K562 (cell line): Measurements from ENCODE around the gene SP6. TPM values are rescaled to one million over a fixed set of nuclear protein-coding genes. Genes with fewer than 3 reads are reported as not detected.
A peak's percentile ranks its signal among the peaks of the same experiment; 100 is the strongest.

Experiments used
- ATAC-seq: fragments of 200-7000 bp; cut with Tn5 transposase; 3 replicates; pipeline ENCODE4 v1.9.1; 2020; ENCODE audit warnings: moderate library complexity
- BruUV-seq: library from RNA; stranded (reverse); fragments of 400-500 nt; replicated peaks from 2 replicates; lab custom pipeline; 2021; lab: Mats Ljungman, UMichigan
- CTCF ChIA-PET: fragments of 300-600 bp; formaldehyde crosslinking; extraction: SDS; loops from one replicate; lab custom pipeline; 2021; ENCODE audit warnings: low intra/inter-chr PET ratio; lab: Yijun Ruan, JAX
- POLR2A ChIA-PET: fragments of 300-600, 350-650 bp; sonication (Branson Sonifier 250); formaldehyde crosslinking; extraction: SDS; loops from one replicate; lab custom pipeline; 2021; ENCODE audit warnings: antibody characterized with exemption, inconsistent platforms; lab: Yijun Ruan, JAX
- DNase-seq, 4 experiments: peaks; one replicate each; pipeline versions ENCODE4 v3.0.0 to v3.0.0-alpha.2; 2011 to 2018; ENCODE audit warnings: low spot score in 3 of 4, mixed read lengths in 3 of 4; ENCODE audit errors: extremely low read depth in 1 of 4
- FAIRE-seq: peaks from 2 replicates; lab custom pipeline; 2011; peaks lifted over from hg19 to GRCh38; lab: Jason Lieb, UNC
- H2AFZ ChIP-seq: 2 replicates; pipeline ENCODE4 v1.6.0; 2011; ENCODE audit warnings: low read depth, low read length, control low read depth, inconsistent platforms
- H3K27ac ChIP-seq: fragments of 200-600 bp; 3 replicates; pipeline ENCODE4 v1.8.0; 2011; ENCODE audit warnings: low read depth, mild to moderate bottlenecking, control low read depth, inconsistent platforms, low read length, moderate library complexity, mixed read lengths; ENCODE audit errors: extremely low read depth
- H3K27me3 ChIP-seq, 2 experiments: fragments of 300-600 bp in 1 of 2; 2 replicates in 1 of 2; 3 replicates in 1 of 2; pipeline versions ENCODE4 v1.6.0 to v1.8.0; 2011; ENCODE audit warnings: inconsistent platforms in 2 of 2, low read length in 2 of 2, mild to moderate bottlenecking in 1 of 2, mixed read lengths in 1 of 2, moderate library complexity in 1 of 2; ENCODE audit not compliant: control insufficient read depth in 2 of 2, insufficient read depth in 2 of 2
- H3K36me3 ChIP-seq: fragments of 300-600 bp; 3 replicates; pipeline ENCODE4 v1.8.0; 2011; ENCODE audit warnings: mild to moderate bottlenecking, low read length, inconsistent platforms; ENCODE audit not compliant: control insufficient read depth, insufficient read depth
- H3K4me1 ChIP-seq, 2 experiments: fragments of 200-600 bp in 1 of 2; replicated peaks in 1 of 2; 2 replicates in 1 of 2; 3 replicates in 1 of 2; pipeline versions ENCODE4 v1.5.1 to v1.8.0; 2011; ENCODE audit warnings: inconsistent platforms in 2 of 2, low read length in 2 of 2, mild to moderate bottlenecking in 1 of 2, mixed read lengths in 1 of 2, moderate library complexity in 1 of 2; ENCODE audit not compliant: control insufficient read depth in 2 of 2, insufficient read depth in 2 of 2
- H3K4me2 ChIP-seq: 2 replicates; pipeline ENCODE4 v1.6.1; 2011; ENCODE audit warnings: low read length, control low read depth, inconsistent platforms, mixed read lengths; ENCODE audit not compliant: insufficient read depth
- H3K4me3 ChIP-seq: fragments of 200-600 bp; sonication (generic), shearing (Covaris generic); 2 replicates; pipeline ENCODE4 v1.5.1; 2016; ENCODE audit warnings: control low read depth, inconsistent platforms
- H3K79me2 ChIP-seq: fragments of 200-600 bp; 3 replicates; pipeline ENCODE4 v1.8.0; 2011; ENCODE audit warnings: low read length, inconsistent platforms; ENCODE audit not compliant: control insufficient read depth, insufficient read depth
- H3K9ac ChIP-seq, 2 experiments: 2 replicates each; pipeline versions ENCODE4 v1.6.0 to v1.6.1; 2011; ENCODE audit warnings: low read depth in 2 of 2, low read length in 2 of 2, control low read depth in 1 of 2, inconsistent platforms in 1 of 2, mild to moderate bottlenecking in 1 of 2, mixed read lengths in 1 of 2; ENCODE audit not compliant: insufficient read depth in 1 of 2
- H3K9me1 ChIP-seq: one replicate; pipeline ENCODE4 v1.6.0; 2011; ENCODE audit warnings: inconsistent platforms, mild to moderate bottlenecking, low read length, moderate library complexity; ENCODE audit not compliant: control insufficient read depth, insufficient read depth
- H3K9me3 ChIP-seq: replicated peaks from 2 replicates; pipeline ENCODE4 v1.5.1; 2011; ENCODE audit warnings: low read depth, low read length, inconsistent platforms; ENCODE audit not compliant: control insufficient read depth, insufficient read depth
- H4K20me1 ChIP-seq: replicated peaks from 2 replicates; pipeline ENCODE4 v1.6.1; 2011; ENCODE audit warnings: low read length, inconsistent platforms, mixed read lengths; ENCODE audit not compliant: control insufficient read depth, insufficient read depth
- HDAC8 ChIP-seq: fragments of 450-650 bp; IDR thresholded peaks from 2 replicates; pipeline ENCODE4 v1.6.1; 2016; ENCODE audit warnings: mild to moderate bottlenecking, missing genetic modification characterization, moderate library complexity, missing compliant biosample characterization
- HNRNPK ChIP-seq: fragments of 200-400 bp; formaldehyde crosslinking; IDR thresholded peaks from one replicate; pipeline ENCODE4 v1.6.1; 2018; ENCODE audit warnings: mild to moderate bottlenecking, low read depth, low read length; ENCODE audit not compliant: poor library complexity, severe bottlenecking
- MBD2 ChIP-seq: sonication (generic); IDR thresholded peaks from 2 replicates; pipeline ENCODE4 v1.6.1; 2016; ENCODE audit warnings: low read depth, borderline replicate concordance
- MTA1 ChIP-seq: fragments of 450-650 bp; IDR thresholded peaks from 2 replicates; pipeline ENCODE4 v1.6.1; 2017; ENCODE audit warnings: borderline replicate concordance
- NFIX ChIP-seq: fragments of 250-450 bp; sonication (Bioruptor Pico); IDR thresholded peaks from 2 replicates; pipeline ENCODE4 v1.4.0; 2020; ENCODE audit warnings: low read depth, mild to moderate bottlenecking, moderate library complexity
- RCOR1 ChIP-seq, 2 experiments: IDR thresholded peaks; 2 replicates each; pipeline ENCODE4 v1.6.1; 2012; ENCODE audit warnings: low read depth in 2 of 2, low read length in 2 of 2, borderline replicate concordance in 1 of 2, improper control_type of control experiment in 1 of 2
- ZFPM2 ChIP-seq: fragments of 250-450 bp; sonication (Bioruptor Pico); IDR thresholded peaks from 2 replicates; pipeline ENCODE4 v1.5.1; 2022; ENCODE audit warnings: mild to moderate bottlenecking
- ZNF282 ChIP-seq: sonication (generic); formaldehyde crosslinking; IDR thresholded peaks from 2 replicates; pipeline ENCODE4 v1.8.1; 2023; ENCODE audit warnings: missing genetic modification reagents
- ZNF384 ChIP-seq: IDR thresholded peaks from 2 replicates; pipeline ENCODE4 v1.6.1; 2012; ENCODE audit warnings: low read depth, low read length, improper control_type of control experiment
- ZNF444 ChIP-seq: fragments of 250-450 bp; sonication (Bioruptor Pico); IDR thresholded peaks from 2 replicates; pipeline ENCODE4 v1.4.0; 2020; ENCODE audit warnings: mild to moderate bottlenecking, moderate library complexity
- WGBS: fragments of 100-300 bp; shearing (Covaris generic); methylation state at CpG from one replicate; pipeline ENCODE4 v1.1.6; 2016; ENCODE audit warnings: low coverage, mixed read lengths; ENCODE audit not compliant: insufficient coverage; ENCODE audit errors: missing lambda C conversion rate; 5-methylcytosine and 5-hydroxymethylcytosine counted together
- in situ Hi-C: fragments of 300-500 bp; cut with MboI; formaldehyde crosslinking; loops from 4 replicates; pipeline ENCODE4 v1.15.0; 2018; ENCODE audit warnings: inconsistent platforms, mixed read lengths
- intact Hi-C: fragments of 100-400 bp; cut with micrococcal nuclease; formaldehyde crosslinking; loops from 2 replicates; pipeline ENCODE4 v1.14.2; 2022
- polyA plus RNA-seq, 8 experiments: library from polyadenylated mRNA; depleted of rRNA in 4 of 8; stranded (reverse) in 5 of 8; unstranded in 3 of 8; fragments of >200 nt; fragmentation: Nextera tagmentation in 2 of 8; fragmentation: Illumina TruSeq in 1 of 8; extraction: Ambion mirVana in 2 of 8; extraction: Trizol in 1 of 8; gene quantifications; 2 replicates each; pipeline versions ENCODE4 v1.2.1 to v1.2.3, GENCODE V29; 2011 to 2014; ENCODE audit warnings: inconsistent platforms in 1 of 8, missing spikeins in 1 of 8
- total RNA-seq, 7 experiments: library from RNA; depleted of rRNA in 6 of 7; stranded (reverse); fragments of >200 nt in 6 of 7; fragmentation: Illumina TruSeq in 2 of 7; extraction: Trizol in 2 of 7; gene quantifications; 2 replicates each; pipeline versions ENCODE4 v1.2.1 to v1.2.3, GENCODE V29; 2011 to 2021; ENCODE audit warnings: low replicate concordance in 1 of 7
- TF ChIP-seq, protein P1 (sequence below), 2 experiments: fragments of 450-650 bp; IDR thresholded peaks; 2 replicates each; pipeline ENCODE4 v1.6.1; 2018; ENCODE audit warnings: mild to moderate bottlenecking in 2 of 2, low read depth in 1 of 2; ENCODE audit not compliant: partially characterized antibody in 2 of 2
- TF ChIP-seq, protein P2 (sequence below): fragments of 250-450 bp; sonication (Bioruptor Pico); IDR thresholded peaks from 2 replicates; pipeline ENCODE4 v1.5.0; 2020; ENCODE audit warnings: mild to moderate bottlenecking
- TF ChIP-seq, protein P3 (sequence below): sonication (generic); formaldehyde crosslinking; IDR thresholded peaks from 2 replicates; pipeline ENCODE4 v1.8.0; 2022; ENCODE audit warnings: missing genetic modification reagents, mild to moderate bottlenecking, borderline replicate concordance

SP6 gene
- total and polyA plus RNA-seq, 9 of the 15 experiments (the other 6 are each of a cell fraction or from before 2014, with no cell fraction given): 0.11 to 7.9 (median 2.2) TPM

DNA sequence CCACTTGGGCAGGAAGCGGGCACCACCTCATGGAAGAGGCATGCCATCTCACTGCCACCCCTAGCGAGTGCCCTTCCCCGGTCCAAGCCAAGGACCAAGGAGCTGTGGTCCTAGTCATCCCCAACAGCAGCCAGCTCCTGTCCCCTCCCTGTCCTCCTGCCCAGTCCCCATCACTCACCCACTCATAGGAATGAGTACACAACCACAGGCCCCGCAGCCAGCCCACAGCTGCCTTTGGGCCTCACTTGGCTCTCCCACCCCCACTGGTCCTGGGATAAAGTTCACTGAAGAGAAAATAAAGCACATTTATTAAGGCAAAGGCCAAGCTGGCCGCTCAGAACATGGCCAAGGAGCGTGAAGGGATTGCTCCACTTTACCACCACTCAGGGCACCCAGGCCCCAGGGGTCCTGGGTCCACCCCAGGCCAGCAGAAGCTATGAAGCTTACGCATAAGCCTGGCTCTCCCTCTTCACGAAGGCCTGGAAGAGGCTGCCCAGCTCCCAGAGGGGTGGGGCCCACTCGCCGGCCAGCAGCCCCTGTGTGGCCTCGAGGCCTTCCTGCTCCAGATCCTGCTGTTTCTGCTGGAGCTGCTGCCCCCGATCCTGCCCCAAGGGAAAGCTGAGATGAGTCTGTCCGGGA lies 13.4 kb downstream of the SP6 start:
- Histone ChIP-seq H3K4me1 (peaks cover 32 to 35% of the 10 kb centered on the region in 2 experiments), H3K4me2 (no peak overlapping the region), H3K27me3 (no peaks in the 10 kb centered on the region), H3K79me2 (peaks cover 12% of the 10 kb centered on the region), H3K4me3 (no peak overlapping the region), H3K36me3 (peaks cover 20% of the 10 kb centered on the region; the same call in 1 of the 3 replicates), H2AFZ (no peak overlapping the region), H3K9me1 (no peaks in the 10 kb centered on the region), H3K27ac (no peak overlapping the region), H3K9me3 (no peaks in the 10 kb centered on the region), H4K20me1 (no peaks in the 10 kb centered on the region), H3K9ac (peak overlapping the region in 1 of 2 experiments; percentile 67; a peak in 2 of 4 replicates)
- ChIA-PET CTCF (no interaction called here), POLR2A (interaction anchor here (0.6 to 1.7 kb wide), 6 partner anchors 8 to 211 kb away, joined by 3 to 5 read pairs (median 3); partner anchors contain the start of gene NFE2L1)
- WGBS: 82% methylated on average over 11 of the region's 13 CpGs
- ATAC-seq (no peak), DNase-seq (no peak), FAIRE-seq (no peak)
- in situ Hi-C loops: no loop called here
- BruUV-seq: no TSS peak
- intact Hi-C loops: no loop called here
- TF ChIP-seq HDAC8 (tag) (no peak), RCOR1 (IDR thresholded peaks at IDR 0.05; ENCODE audit: borderline replicate concordance in 1 of 2, low read depth in 2 of 2, low read length in 2 of 2) (no peak), HNRNPK (no peak), MBD2 (no peak), NFIX (CRISPR knock-in tag) (no peak), ZNF384 (no peak), ZFPM2 (no peak), MTA1 (no peak), ZNF444 (CRISPR knock-in tag) (no peak), ZNF282 (no peak)
- TF ChIP-seq, protein P1, sequence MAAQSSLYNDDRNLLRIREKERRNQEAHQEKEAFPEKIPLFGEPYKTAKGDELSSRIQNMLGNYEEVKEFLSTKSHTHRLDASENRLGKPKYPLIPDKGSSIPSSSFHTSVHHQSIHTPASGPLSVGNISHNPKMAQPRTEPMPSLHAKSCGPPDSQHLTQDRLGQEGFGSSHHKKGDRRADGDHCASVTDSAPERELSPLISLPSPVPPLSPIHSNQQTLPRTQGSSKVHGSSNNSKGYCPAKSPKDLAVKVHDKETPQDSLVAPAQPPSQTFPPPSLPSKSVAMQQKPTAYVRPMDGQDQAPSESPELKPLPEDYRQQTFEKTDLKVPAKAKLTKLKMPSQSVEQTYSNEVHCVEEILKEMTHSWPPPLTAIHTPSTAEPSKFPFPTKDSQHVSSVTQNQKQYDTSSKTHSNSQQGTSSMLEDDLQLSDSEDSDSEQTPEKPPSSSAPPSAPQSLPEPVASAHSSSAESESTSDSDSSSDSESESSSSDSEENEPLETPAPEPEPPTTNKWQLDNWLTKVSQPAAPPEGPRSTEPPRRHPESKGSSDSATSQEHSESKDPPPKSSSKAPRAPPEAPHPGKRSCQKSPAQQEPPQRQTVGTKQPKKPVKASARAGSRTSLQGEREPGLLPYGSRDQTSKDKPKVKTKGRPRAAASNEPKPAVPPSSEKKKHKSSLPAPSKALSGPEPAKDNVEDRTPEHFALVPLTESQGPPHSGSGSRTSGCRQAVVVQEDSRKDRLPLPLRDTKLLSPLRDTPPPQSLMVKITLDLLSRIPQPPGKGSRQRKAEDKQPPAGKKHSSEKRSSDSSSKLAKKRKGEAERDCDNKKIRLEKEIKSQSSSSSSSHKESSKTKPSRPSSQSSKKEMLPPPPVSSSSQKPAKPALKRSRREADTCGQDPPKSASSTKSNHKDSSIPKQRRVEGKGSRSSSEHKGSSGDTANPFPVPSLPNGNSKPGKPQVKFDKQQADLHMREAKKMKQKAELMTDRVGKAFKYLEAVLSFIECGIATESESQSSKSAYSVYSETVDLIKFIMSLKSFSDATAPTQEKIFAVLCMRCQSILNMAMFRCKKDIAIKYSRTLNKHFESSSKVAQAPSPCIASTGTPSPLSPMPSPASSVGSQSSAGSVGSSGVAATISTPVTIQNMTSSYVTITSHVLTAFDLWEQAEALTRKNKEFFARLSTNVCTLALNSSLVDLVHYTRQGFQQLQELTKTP (IDR thresholded peaks at IDR 0.05; ENCODE audit: low read depth in 1 of 2, partially characterized antibody in 2 of 2): no peak
- TF ChIP-seq, protein P2, sequence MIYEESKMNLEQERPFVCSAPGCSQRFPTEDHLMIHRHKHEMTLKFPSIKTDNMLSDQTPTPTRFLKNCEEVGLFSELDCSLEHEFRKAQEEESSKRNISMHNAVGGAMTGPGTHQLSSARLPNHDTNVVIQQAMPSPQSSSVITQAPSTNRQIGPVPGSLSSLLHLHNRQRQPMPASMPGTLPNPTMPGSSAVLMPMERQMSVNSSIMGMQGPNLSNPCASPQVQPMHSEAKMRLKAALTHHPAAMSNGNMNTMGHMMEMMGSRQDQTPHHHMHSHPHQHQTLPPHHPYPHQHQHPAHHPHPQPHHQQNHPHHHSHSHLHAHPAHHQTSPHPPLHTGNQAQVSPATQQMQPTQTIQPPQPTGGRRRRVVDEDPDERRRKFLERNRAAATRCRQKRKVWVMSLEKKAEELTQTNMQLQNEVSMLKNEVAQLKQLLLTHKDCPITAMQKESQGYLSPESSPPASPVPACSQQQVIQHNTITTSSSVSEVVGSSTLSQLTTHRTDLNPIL: no peak
- TF ChIP-seq, protein P3, sequence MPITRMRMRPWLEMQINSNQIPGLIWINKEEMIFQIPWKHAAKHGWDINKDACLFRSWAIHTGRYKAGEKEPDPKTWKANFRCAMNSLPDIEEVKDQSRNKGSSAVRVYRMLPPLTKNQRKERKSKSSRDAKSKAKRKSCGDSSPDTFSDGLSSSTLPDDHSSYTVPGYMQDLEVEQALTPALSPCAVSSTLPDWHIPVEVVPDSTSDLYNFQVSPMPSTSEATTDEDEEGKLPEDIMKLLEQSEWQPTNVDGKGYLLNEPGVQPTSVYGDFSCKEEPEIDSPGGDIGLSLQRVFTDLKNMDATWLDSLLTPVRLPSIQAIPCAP (CRISPR knock-in tag): no peak
